Lower lobe of right lung (tissue), 2 donors: ENCODE measurements around the gene PCDHGB1. TPM values are rescaled to one million over a fixed set of nuclear protein-coding genes. Genes with fewer than 3 reads are reported as not detected.

Experiments
- ATAC-seq, 2 donors: fragments of 200-7000 bp; cut with Tn5 transposase; one replicate each; pipeline ENCODE4 v1.9.1; 2020 to 2022; ENCODE audit warnings: mild to moderate bottlenecking in 2 of 2, moderate library complexity in 2 of 2
- DNase-seq: peaks from one replicate; pipeline ENCODE4 v3.0.0-alpha.2; 2020
- H3K27ac ChIP-seq: fragments of 200-600 bp; one replicate; pipeline ENCODE4 v1.8.0; 2022
- H3K27me3 ChIP-seq: fragments of 200-600 bp; one replicate; pipeline ENCODE4 v1.8.0; 2022; ENCODE audit warnings: low read depth
- H3K36me3 ChIP-seq: fragments of 200-600 bp; one replicate; pipeline ENCODE4 v1.8.0; 2022; ENCODE audit warnings: mild to moderate bottlenecking
- H3K4me1 ChIP-seq: fragments of 200-600 bp; one replicate; pipeline ENCODE4 v1.8.0; 2022
- H3K4me3 ChIP-seq: fragments of 200-600 bp; one replicate; pipeline ENCODE4 v1.8.0; 2022; ENCODE audit warnings: mild to moderate bottlenecking
- H3K9me3 ChIP-seq: fragments of 200-600 bp; one replicate; pipeline ENCODE4 v1.8.0; 2022
- CTCF ChIP-seq: fragments of 200-600 bp; IDR thresholded peaks from one replicate; pipeline ENCODE4 v1.8.0; 2022; ENCODE audit warnings: antibody characterized with exemption, mild to moderate bottlenecking
- intact Hi-C: fragments of 100-400 bp; cut with DNase I; formaldehyde crosslinking; loops from one replicate; pipeline ENCODE4 v1.11.0; 2022
- total RNA-seq: library from RNA; stranded (reverse); fragmentation: NEBNext Ultra II Directional; extraction: Animal tissue kit (Norgen Biotek cat#: 25700); gene quantifications from one replicate; pipeline ENCODE4 v1.2.1, GENCODE V29; 2021
- donor health status: DM: no; HTN: yes; CAD: no; lungs with severe emphysema.

Gene PCDHGB1
- total RNA-seq, 1 donor from 2014 or later = 1.8 TPM

GRCh38 chr5:141356133-141356532, 6.2 kb downstream of the PCDHGB1 start:
- Histone ChIP-seq H3K4me3 (no peak overlapping the region), H3K27me3 (peaks cover 27% of the 10 kb centered on the region), H3K27ac (no peak overlapping the region), H3K9me3 (peaks cover 62% of the 10 kb centered on the region), H3K4me1 (no peaks in the 10 kb centered on the region), H3K36me3 (no peaks in the 10 kb centered on the region)
- no peak for DNase-seq
- TF ChIP-seq CTCF = no peak
- no peak for ATAC-seq
- intact Hi-C loops = no loop called here

GRCh38 chr5:141356950-141357349, 7.1 kb downstream of the PCDHGB1 start:
- Histone ChIP-seq H3K4me1 (no peaks in the 10 kb centered on the region), H3K4me3 (no peak overlapping the region), H3K27ac (no peak overlapping the region), H3K27me3 (peaks cover 24% of the 10 kb centered on the region), H3K9me3 (peaks cover 62% of the 10 kb centered on the region), H3K36me3 (no peaks in the 10 kb centered on the region)
- no peak for TF ChIP-seq CTCF
- intact Hi-C loops = no loop called here
- ATAC-seq (no peak), DNase-seq (no peak)

- H3K27me3 ChIP-seq = peaks cover 28% of the 10 kb centered on the region
- no peak for ATAC-seq
- intact Hi-C loops = no loop called here
- H3K4me3 ChIP-seq = peak within 1 kb of the TSS; percentile 41
- H3K36me3 ChIP-seq = no peaks in the 10 kb centered on the region
- TF ChIP-seq CTCF = peak; percentile 37
- H3K27ac ChIP-seq = no peak within 1 kb of the TSS
- H3K9me3 ChIP-seq = peaks cover 78% of the 10 kb centered on the region
- no peak for DNase-seq
- no peaks in the 10 kb centered on the region for H3K4me1 ChIP-seq
Observed at GRCh38 chr5:141359790-141360426, 10.0 kb downstream of the PCDHGB1 start, which contains the start of gene PCDHGB2. Gene PCDHGB2, plus strand, starts transcription at chr5:141359994. Its CDS starts 142 bp downstream, at chr5:141360136.

- no peak for ATAC-seq
- peaks cover 34% of the 10 kb centered on the region for H3K27me3 ChIP-seq
- DNase-seq = no peak
- no peak overlapping the region for H3K4me3 ChIP-seq
- H3K27ac ChIP-seq = no peak overlapping the region
- peaks cover 78% of the 10 kb centered on the region for H3K9me3 ChIP-seq
- H3K36me3 ChIP-seq = no peaks in the 10 kb centered on the region
- no peaks in the 10 kb centered on the region for H3K4me1 ChIP-seq
- no peak for TF ChIP-seq CTCF
- intact Hi-C loops = no loop called here
Observed at GRCh38 chr5:141360685-141361084, 10.8 kb downstream of the PCDHGB1 start.

GRCh38 chr5:141362719-141363118, 12.8 kb downstream of the PCDHGB1 start:
- ATAC-seq = no peak
- Histone ChIP-seq H3K27ac (no peak overlapping the region), H3K4me3 (no peak overlapping the region), H3K27me3 (peaks cover 49% of the 10 kb centered on the region), H3K4me1 (no peaks in the 10 kb centered on the region), H3K9me3 (peaks cover 80% of the 10 kb centered on the region), H3K36me3 (no peaks in the 10 kb centered on the region)
- no peak for DNase-seq
- TF ChIP-seq CTCF = no peak
- intact Hi-C loops = no loop called here
